Kidney (tissue), 14 donors: ENCODE data around the gene NCKIPSD. TPM values are rescaled to one million over a fixed set of nuclear protein-coding genes. Genes with fewer than 3 reads are reported as not detected.

Experiments
- DNase-seq, 5 donors: peaks; one replicate each; pipeline ENCODE4 v3.0.0-alpha.2; 2013 to 2020
- FAIRE-seq: peaks from 2 replicates; lab custom pipeline; 2012; peaks lifted over from hg19 to GRCh38; lab: Jason Lieb, UNC
- H3K27ac ChIP-seq, 2 donors: one replicate each; pipeline ENCODE4 v1.7.0; 2013; ENCODE audit warnings: low read depth in 2 of 2, low read length in 2 of 2, inconsistent platforms in 1 of 2
- H3K27me3 ChIP-seq: one replicate; pipeline ENCODE4 v1.7.1; 2013; ENCODE audit warnings: low read length, inconsistent platforms; ENCODE audit not compliant: control insufficient read depth, insufficient read depth
- H3K36me3 ChIP-seq, 3 donors: one replicate each; pipeline versions ENCODE4 v1.7.0 to v1.7.1; 2013; ENCODE audit warnings: low read length in 3 of 3, control low read depth in 1 of 3, inconsistent platforms in 1 of 3; ENCODE audit not compliant: insufficient read depth in 3 of 3, control insufficient read depth in 2 of 3
- H3K4me1 ChIP-seq, 3 donors: one replicate each; pipeline versions ENCODE4 v1.7.0 to v1.7.1; 2013; ENCODE audit warnings: low read length in 3 of 3, inconsistent platforms in 1 of 3, low read depth in 1 of 3; ENCODE audit not compliant: control insufficient read depth in 2 of 3, insufficient read depth in 2 of 3
- H3K4me3 ChIP-seq, 3 donors: one replicate each; pipeline versions ENCODE4 v1.7.0 to v1.8.1; 2013; ENCODE audit warnings: low read length in 3 of 3, control low read depth in 1 of 3, inconsistent platforms in 1 of 3
- H3K9ac ChIP-seq, 3 donors: one replicate each; pipeline versions ENCODE4 v1.7.0 to v1.7.1; 2013; ENCODE audit warnings: low read length in 3 of 3, control low read depth in 1 of 3, inconsistent platforms in 1 of 3
- H3K9me3 ChIP-seq, 3 donors: one replicate each; pipeline versions ENCODE4 v1.7.0 to v1.7.1; 2013; ENCODE audit warnings: low read length in 3 of 3, control low read depth in 1 of 3, inconsistent platforms in 1 of 3; ENCODE audit not compliant: control insufficient read depth in 2 of 3, insufficient read depth in 1 of 3
- CTCF ChIP-seq: IDR thresholded peaks from 3 replicates; pipeline ENCODE4 v1.5.1; 2012; ENCODE audit warnings: mild to moderate bottlenecking, moderate library complexity, borderline replicate concordance; ENCODE audit not compliant: insufficient read depth; ENCODE audit errors: extremely low read depth
- intact Hi-C: fragments of 100-400 bp; cut with DNase I; formaldehyde crosslinking; loops from one replicate; pipeline ENCODE4 v1.11.1; 2022
- polyA plus RNA-seq: library from polyadenylated mRNA; stranded (reverse); fragments of 350-450 nt; fragmentation: Illumina TruSeq; extraction: RNeasy Lipid Tissue Mini Kit (QIAGEN cat#74804); gene quantifications from one replicate; pipeline ENCODE4 v1.2.3, GENCODE V29; 2014; ENCODE audit warnings: low read depth, low replicate concordance; ENCODE audit not compliant: insufficient read depth
- total RNA-seq: library from RNA; stranded (reverse); fragmentation: NEBNext Ultra II Directional; extraction: Animal tissue kit (Norgen Biotek cat#: 25700); gene quantifications from one replicate; pipeline ENCODE4 v1.2.1, GENCODE V29; 2021
- donor health status: control.
- donor health status: control.
- donor health status: control.
- donor health status: control.
- donor health status: control.
- donor health status: DM: yes; HTN: yes; CAD: no.
- donor health status: Normal renal cell carcinoma (clear cell type).

The NCKIPSD gene
- total and polyA plus RNA-seq, 2 donors from 2014 or later = 24.0 to 31.2 TPM

- no peak overlapping the region for H3K27ac ChIP-seq
- no peak for FAIRE-seq
- H3K36me3 ChIP-seq = peaks cover 24 to 47% (median 36%) of the 10 kb centered on the region in 3 donors
- H3K9me3 ChIP-seq = no peaks in the 10 kb centered on the region
- H3K4me1 ChIP-seq = peaks cover 0 to 20% (median 13%) of the 10 kb centered on the region in 3 donors
- no peak for TF ChIP-seq CTCF
- intact Hi-C loops = no loop called here
- H3K9ac ChIP-seq = no peak overlapping the region
- no peak for DNase-seq
- H3K27me3 ChIP-seq = no peaks in the 10 kb centered on the region
- no peak overlapping the region for H3K4me3 ChIP-seq
Measured at GRCh38 chr3:48688032-48688736, 2.5 kb upstream of the NCKIPSD start.

GRCh38 chr3:48687220-48687678, 1.5 kb upstream of the NCKIPSD start:
- H3K27ac ChIP-seq = no peak overlapping the region
- H3K4me3 ChIP-seq = no peak overlapping the region
- intact Hi-C loops = no loop called here
- no peaks in the 10 kb centered on the region for H3K27me3 ChIP-seq
- FAIRE-seq (no peak), DNase-seq (no peak)
- peaks cover 14 to 38% (median 28%) of the 10 kb centered on the region in 3 donors for H3K36me3 ChIP-seq
- no peaks in the 10 kb centered on the region for H3K9me3 ChIP-seq
- no peak for TF ChIP-seq CTCF
- no peak overlapping the region for H3K9ac ChIP-seq
- H3K4me1 ChIP-seq = peaks cover 0 to 23% (median 13%) of the 10 kb centered on the region in 3 donors

- Histone ChIP-seq H3K27me3 (no peaks in the 10 kb centered on the region), H3K4me3 (peak overlapping the region in 2 of 3 donors; percentile 60 to 86), H3K27ac (no peak overlapping the region), H3K4me1 (peaks cover 0 to 23% (median 13%) of the 10 kb centered on the region in 3 donors), H3K9me3 (no peaks in the 10 kb centered on the region), H3K36me3 (peaks cover 14 to 36% (median 31%) of the 10 kb centered on the region in 3 donors), H3K9ac (peak overlapping the region in 1 of 3 donors; percentile 88)
- no peak for TF ChIP-seq CTCF
- DNase-seq (no peak), FAIRE-seq (no peak)
- intact Hi-C loops = no loop called here
Measured at GRCh38 chr3:48686538-48687219, 964 bp upstream of the NCKIPSD start.
